Adrenal gland (tissue), 5 donors: ENCODE data around the gene PANK1.

Source experiments
- CTCF ChIP-seq, 6 experiments: fragments of 450-650 bp in 4 of 6; fragments of 200-600 bp in 2 of 6; sonication (generic) in 1 of 6; IDR thresholded peaks; 1 replicate in 5 of 6; 2 replicates in 1 of 6; pipeline versions ENCODE4 v1.5.1 to v1.8.0; 2016 to 2021; ENCODE audit warnings: antibody characterized with exemption in 6 of 6, mild to moderate bottlenecking in 2 of 6, moderate library complexity in 1 of 6
- POLR2A ChIP-seq, 2 donors: fragments of 450-650 bp; IDR thresholded peaks; one replicate each; pipeline ENCODE4 v1.6.1; 2017; ENCODE audit warnings: antibody characterized with exemption in 2 of 2, mild to moderate bottlenecking in 2 of 2, moderate library complexity in 1 of 2
- donor health status: DM: no; HTN: no; CAD: no.

GRCh38 chr10:89553064-89553734 is 91.8 kb downstream of the PANK1 start:
- no peak for TF ChIP-seq CTCF (IDR thresholded peaks at IDR 0.05)
- no peak for TF ChIP-seq POLR2A (IDR thresholded peaks at IDR 0.05)
